ENCODE measurements around the gene SLC22A23.

The SLC22A23 gene

GRCh38 chr6:3405679-3406078 lies 51.2 kb downstream of the SLC22A23 start:
- Mint-ChIP-seq H3K4me3 (no peak overlapping the region), H3K9me3 (no peaks in the 10 kb centered on the region), H3K36me3 (ENCODE audit: low read depth) (no peaks in the 10 kb centered on the region), H3K27ac (no peak overlapping the region), H3K4me1 (peaks cover 87% of the 10 kb centered on the region), H3K27me3 (ENCODE audit: low read depth, poor library complexity) (peaks cover 3% of the 10 kb centered on the region)
- DNase-seq = no peak
- TF ChIP-seq CTCF (IDR thresholded peaks at IDR 0.05) = no peak

- H3K27ac Mint-ChIP-seq = no peak overlapping the region
- H3K36me3 Mint-ChIP-seq (ENCODE audit: low read depth) = no peaks in the 10 kb centered on the region
- no peaks in the 10 kb centered on the region for H3K9me3 Mint-ChIP-seq
- peaks cover 3% of the 10 kb centered on the region for H3K27me3 Mint-ChIP-seq (ENCODE audit: low read depth, poor library complexity)
- no peak overlapping the region for H3K4me3 Mint-ChIP-seq
- peaks cover 81% of the 10 kb centered on the region for H3K4me1 Mint-ChIP-seq
- DNase-seq = no peak
- no peak for TF ChIP-seq CTCF (IDR thresholded peaks at IDR 0.05)
Measured at GRCh38 chr6:3405182-3405518, 51.7 kb downstream of the SLC22A23 start.

- H3K4me3 Mint-ChIP-seq = peak overlapping the region; percentile 45
- no peak for TF ChIP-seq CTCF (IDR thresholded peaks at IDR 0.05)
- peak overlapping the region; percentile 78 for H3K27ac Mint-ChIP-seq
- H3K27me3 Mint-ChIP-seq (ENCODE audit: low read depth, poor library complexity) = peaks cover 3% of the 10 kb centered on the region
- H3K36me3 Mint-ChIP-seq (ENCODE audit: low read depth) = no peaks in the 10 kb centered on the region
- no peaks in the 10 kb centered on the region for H3K9me3 Mint-ChIP-seq
- peaks cover 80% of the 10 kb centered on the region for H3K4me1 Mint-ChIP-seq
- peak; percentile 69 for DNase-seq
Measured at GRCh38 chr6:3403238-3404173, 53.3 kb downstream of the SLC22A23 start.

- no peak for TF ChIP-seq CTCF (IDR thresholded peaks at IDR 0.05)
- peak overlapping the region; percentile 38 for H3K27ac Mint-ChIP-seq
- peak overlapping the region; percentile 45 for H3K4me3 Mint-ChIP-seq
- H3K27me3 Mint-ChIP-seq (ENCODE audit: low read depth, poor library complexity) = peaks cover 3% of the 10 kb centered on the region
- no peaks in the 10 kb centered on the region for H3K36me3 Mint-ChIP-seq (ENCODE audit: low read depth)
- DNase-seq = no peak
- H3K4me1 Mint-ChIP-seq = peaks cover 83% of the 10 kb centered on the region
- no peaks in the 10 kb centered on the region for H3K9me3 Mint-ChIP-seq
Measured at GRCh38 chr6:3402310-3403237, 54.3 kb downstream of the SLC22A23 start.

- Mint-ChIP-seq H3K4me1 (peaks cover 80% of the 10 kb centered on the region), H3K36me3 (ENCODE audit: low read depth) (no peaks in the 10 kb centered on the region), H3K27me3 (ENCODE audit: low read depth, poor library complexity) (no peaks in the 10 kb centered on the region), H3K27ac (no peak overlapping the region), H3K4me3 (no peak overlapping the region), H3K9me3 (no peaks in the 10 kb centered on the region)
- TF ChIP-seq CTCF (IDR thresholded peaks at IDR 0.05) = no peak
- DNase-seq = no peak
Measured at GRCh38 chr6:3400162-3400561, 56.7 kb downstream of the SLC22A23 start.
